Left lung (tissue), 10 donors: Measurements from ENCODE around the gene MFRP. TPM values are rescaled to one million over a fixed set of nuclear protein-coding genes. Genes with fewer than 3 reads are reported as not detected.

Source experiments
- ATAC-seq: fragments of 200-7000 bp; cut with Tn5 transposase; one replicate; pipeline ENCODE4 v1.9.1; 2020; ENCODE audit warnings: moderate library complexity
- DNase-seq, 4 donors: peaks; one replicate each; pipeline ENCODE4 v3.0.0-alpha.2; 2013 to 2020
- H3K27ac ChIP-seq, 2 donors: fragments of 200-600 bp; sonication (generic) in 1 of 2; one replicate each; pipeline versions ENCODE4 v1.5.0 to v1.8.0; 2020 to 2021
- H3K27me3 ChIP-seq, 2 donors: fragments of 200-600 bp; sonication (generic) in 1 of 2; one replicate each; pipeline versions ENCODE4 v1.5.0 to v1.8.0; 2020 to 2021
- H3K36me3 ChIP-seq, 2 donors: fragments of 200-600 bp; sonication (generic) in 1 of 2; one replicate each; pipeline versions ENCODE4 v1.5.0 to v1.8.0; 2020 to 2021
- H3K4me1 ChIP-seq, 2 donors: fragments of 200-600 bp; one replicate each; pipeline ENCODE4 v1.8.0; 2021
- H3K4me3 ChIP-seq, 2 donors: fragments of 200-600 bp; sonication (generic) in 1 of 2; one replicate each; pipeline versions ENCODE4 v1.5.0 to v1.8.0; 2020 to 2021; ENCODE audit warnings: mild to moderate bottlenecking in 1 of 2
- H3K9me3 ChIP-seq, 2 donors: fragments of 200-600 bp; sonication (generic) in 1 of 2; one replicate each; pipeline versions ENCODE4 v1.5.0 to v1.8.0; 2020 to 2021
- intact Hi-C, 2 donors: fragments of 100-400 bp; cut with DNase I; formaldehyde crosslinking; loops; one replicate each; pipeline versions ENCODE4 v1.11.2 to v1.14.2; 2022
- polyA plus RNA-seq, 6 donors: library from polyadenylated mRNA; unstranded; fragments of 120-200 nt; gene quantifications; one replicate each; pipeline ENCODE4 v1.2.1, GENCODE V29; 2013; ENCODE audit not compliant: insufficient read length in 6 of 6
- total RNA-seq, 2 donors: library from RNA; stranded (reverse); fragmentation: NEBNext Ultra II Directional; extraction: Animal tissue kit (Norgen Biotek cat#: 25700); gene quantifications; one replicate each; pipeline ENCODE4 v1.2.1, GENCODE V29; 2021
- TF ChIP-seq, protein P1 (sequence below), 2 donors: fragments of 200-600 bp; sonication (generic) in 1 of 2; IDR thresholded peaks; one replicate each; pipeline versions ENCODE4 v1.5.0 to v1.8.0; 2021; ENCODE audit warnings: antibody characterized with exemption in 2 of 2
- donor health status: DM: no; HTN: yes; CAD: no.
- donor health status: DM: no; HTN: no; CAD: no.

MFRP gene
- total and polyA plus RNA-seq, 8 donors: 0.04 to 0.07 TPM; not detected in 6

DNA sequence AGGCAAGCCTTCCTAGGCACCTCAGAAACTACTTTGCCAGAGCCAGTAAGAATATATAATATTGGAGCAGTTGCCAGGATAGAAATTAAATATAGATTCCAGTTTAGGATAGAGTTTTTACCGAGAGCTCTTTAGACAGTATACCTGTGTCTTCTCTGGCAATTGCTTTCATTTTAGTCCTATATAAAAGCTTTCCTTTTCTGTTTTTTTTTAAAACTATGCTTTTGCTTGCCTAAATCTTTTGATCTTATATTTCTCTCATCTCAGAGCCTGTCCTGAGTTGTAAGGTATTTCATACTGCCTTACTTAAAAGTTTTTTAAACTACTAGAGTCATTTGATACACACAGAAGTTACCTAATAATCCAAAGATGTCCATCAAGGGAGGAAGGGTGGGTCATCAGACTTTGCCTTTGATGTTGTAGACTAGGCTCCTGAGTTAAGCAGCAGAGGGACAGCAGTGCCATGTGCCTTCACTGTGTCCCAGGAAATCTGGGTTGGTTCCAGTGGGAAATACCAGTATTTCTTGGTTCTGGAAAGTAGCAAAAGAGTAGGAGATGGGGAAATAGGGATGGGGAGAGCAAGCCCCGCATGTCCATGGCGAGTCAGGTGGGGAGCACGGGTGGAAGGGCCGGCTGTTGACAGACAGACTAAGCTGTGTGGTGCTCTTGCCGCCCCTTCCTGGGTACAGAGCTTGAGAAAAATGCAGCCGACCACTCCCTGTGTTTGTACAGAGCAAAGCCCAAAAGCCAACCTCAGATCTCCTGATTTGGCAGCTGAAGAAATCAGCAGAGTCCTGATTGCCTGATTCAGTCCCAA lies 40.7 kb downstream of the MFRP start:
- intact Hi-C loops: no loop called here
- Histone ChIP-seq H3K36me3 (peaks cover 0 to 95% of the 10 kb centered on the region in 2 donors), H3K4me3 (no peak overlapping the region), H3K4me1 (no peaks in the 10 kb centered on the region), H3K9me3 (no peaks in the 10 kb centered on the region), H3K27me3 (no peaks in the 10 kb centered on the region), H3K27ac (no peak overlapping the region)
- no peak for DNase-seq
- TF ChIP-seq, protein P1, sequence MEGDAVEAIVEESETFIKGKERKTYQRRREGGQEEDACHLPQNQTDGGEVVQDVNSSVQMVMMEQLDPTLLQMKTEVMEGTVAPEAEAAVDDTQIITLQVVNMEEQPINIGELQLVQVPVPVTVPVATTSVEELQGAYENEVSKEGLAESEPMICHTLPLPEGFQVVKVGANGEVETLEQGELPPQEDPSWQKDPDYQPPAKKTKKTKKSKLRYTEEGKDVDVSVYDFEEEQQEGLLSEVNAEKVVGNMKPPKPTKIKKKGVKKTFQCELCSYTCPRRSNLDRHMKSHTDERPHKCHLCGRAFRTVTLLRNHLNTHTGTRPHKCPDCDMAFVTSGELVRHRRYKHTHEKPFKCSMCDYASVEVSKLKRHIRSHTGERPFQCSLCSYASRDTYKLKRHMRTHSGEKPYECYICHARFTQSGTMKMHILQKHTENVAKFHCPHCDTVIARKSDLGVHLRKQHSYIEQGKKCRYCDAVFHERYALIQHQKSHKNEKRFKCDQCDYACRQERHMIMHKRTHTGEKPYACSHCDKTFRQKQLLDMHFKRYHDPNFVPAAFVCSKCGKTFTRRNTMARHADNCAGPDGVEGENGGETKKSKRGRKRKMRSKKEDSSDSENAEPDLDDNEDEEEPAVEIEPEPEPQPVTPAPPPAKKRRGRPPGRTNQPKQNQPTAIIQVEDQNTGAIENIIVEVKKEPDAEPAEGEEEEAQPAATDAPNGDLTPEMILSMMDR (IDR thresholded peaks at IDR 0.05): no peak
- ATAC-seq: no peak

- no peaks in the 10 kb centered on the region for H3K27me3 ChIP-seq
- intact Hi-C loops: no loop called here
- H3K9me3 ChIP-seq: no peaks in the 10 kb centered on the region
- H3K27ac ChIP-seq: no peak overlapping the region
- peaks cover 0 to 2% of the 10 kb centered on the region in 2 donors for H3K4me1 ChIP-seq
- ATAC-seq (no peak), DNase-seq (no peak)
- peaks cover 0 to 97% of the 10 kb centered on the region in 2 donors for H3K36me3 ChIP-seq
- no peak overlapping the region for H3K4me3 ChIP-seq
- TF ChIP-seq, protein P1 (IDR thresholded peaks at IDR 0.05): no peak
These were observed 43.2 kb downstream of the MFRP start for GRCh38 chr11:119303227-119303718.

DNA sequence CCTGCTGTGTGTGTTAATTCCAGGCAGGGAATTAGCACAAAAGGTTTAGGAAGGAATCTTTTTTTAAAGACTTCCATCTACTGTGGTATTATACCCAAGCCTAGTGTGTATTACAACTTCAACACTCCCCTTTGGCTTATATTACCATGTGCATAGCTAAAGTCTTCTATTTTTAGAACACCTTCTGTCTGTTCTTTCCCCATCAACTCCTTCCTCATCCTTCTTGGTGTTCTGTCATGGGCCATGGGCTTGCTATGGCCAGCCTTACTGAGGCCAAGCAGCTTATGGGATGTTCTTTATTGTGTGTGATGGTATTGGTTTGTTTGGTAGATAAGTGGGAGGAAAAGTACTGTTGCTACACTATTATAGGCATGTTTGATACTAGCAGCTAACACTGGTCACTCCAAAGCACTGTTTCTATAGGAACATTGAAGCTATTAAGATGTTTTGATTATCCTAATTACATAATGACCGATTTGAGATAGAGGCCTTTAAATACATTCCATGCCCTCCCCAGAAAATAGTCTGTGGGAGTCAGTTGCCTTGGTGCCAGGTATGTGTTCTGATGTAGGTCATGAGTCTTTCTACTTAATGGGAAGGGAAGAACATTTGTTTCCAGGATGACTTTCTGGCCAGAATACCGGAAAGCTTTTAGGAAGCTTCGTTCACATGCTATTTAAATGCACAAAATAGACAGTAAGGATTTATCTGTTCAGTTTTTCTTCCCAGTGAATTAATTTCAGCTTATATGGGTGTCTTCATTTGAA lies 46.1 kb downstream of the MFRP start:
- intact Hi-C loops: no loop called here
- Histone ChIP-seq H3K4me1 (peaks cover 0 to 3% of the 10 kb centered on the region in 2 donors), H3K36me3 (peaks cover 0 to 98% of the 10 kb centered on the region in 2 donors), H3K27ac (no peak overlapping the region), H3K27me3 (no peaks in the 10 kb centered on the region), H3K9me3 (no peaks in the 10 kb centered on the region), H3K4me3 (no peak overlapping the region)
- no peak for DNase-seq
- TF ChIP-seq, protein P1 (IDR thresholded peaks at IDR 0.05): no peak
- no peak for ATAC-seq

GRCh38 chr11:119299416-119299815 lies 47.1 kb downstream of the MFRP start:
- ATAC-seq (no peak), DNase-seq (no peak)
- H3K9me3 ChIP-seq: no peaks in the 10 kb centered on the region
- H3K4me1 ChIP-seq: peaks cover 0 to 3% of the 10 kb centered on the region in 2 donors
- intact Hi-C loops: no loop called here
- peaks cover 0 to 96% of the 10 kb centered on the region in 2 donors for H3K36me3 ChIP-seq
- no peaks in the 10 kb centered on the region for H3K27me3 ChIP-seq
- no peak overlapping the region for H3K4me3 ChIP-seq
- TF ChIP-seq, protein P1 (IDR thresholded peaks at IDR 0.05): no peak
- no peak overlapping the region for H3K27ac ChIP-seq

- no peaks in the 10 kb centered on the region for H3K9me3 ChIP-seq
- no peaks in the 10 kb centered on the region for H3K27me3 ChIP-seq
- ATAC-seq (no peak), DNase-seq (no peak)
- H3K27ac ChIP-seq: no peak overlapping the region
- TF ChIP-seq, protein P1 (IDR thresholded peaks at IDR 0.05): no peak
- intact Hi-C loops: no loop called here
- H3K4me1 ChIP-seq: peaks cover 0 to 3% of the 10 kb centered on the region in 2 donors
- peaks cover 0 to 95% of the 10 kb centered on the region in 2 donors for H3K36me3 ChIP-seq
- H3K4me3 ChIP-seq: no peak overlapping the region
These were observed 47.8 kb downstream of the MFRP start for GRCh38 chr11:119298726-119299125.
